GM12878 (cell line): ENCODE measurements around the gene ATRN. TPM values are rescaled to one million over a fixed set of nuclear protein-coding genes. Genes with fewer than 3 reads are reported as not detected.
"Not testable (repeated sequence)": the region's sequence is repeated elsewhere in the genome, so short reads cannot be mapped to it uniquely, and the experiment has no call there.

ENCODE experiments used
- ATAC-seq: fragments of 200-7000 bp; cut with Tn5 transposase; 3 replicates; pipeline ENCODE4 v1.9.1; 2020; ENCODE audit warnings: mild to moderate bottlenecking, moderate library complexity
- BruUV-seq: library from RNA; stranded (reverse); fragments of 400-500 nt; replicated peaks from 2 replicates; lab custom pipeline; 2021; lab: Mats Ljungman, UMichigan
- CTCF ChIA-PET: fragments of 300-600 bp; sonication (Branson Sonifier 250); formaldehyde crosslinking; extraction: SDS; loops from one replicate; lab custom pipeline; 2021; ENCODE audit warnings: inconsistent platforms; lab: Yijun Ruan, JAX
- POLR2A ChIA-PET: fragments of 350-600 bp; formaldehyde crosslinking; extraction: SDS; loops from one replicate; lab custom pipeline; 2021; ENCODE audit warnings: inconsistent platforms; lab: Charles Lee
- RAD21 ChIA-PET: fragments of 300-600 bp; sonication (Branson Sonifier 250); formaldehyde crosslinking; loops from one replicate; lab custom pipeline; 2023; ENCODE audit warnings: antibody characterized with exemption; ENCODE audit not compliant: unreplicated experiment; lab: Charles Lee
- SMC1A ChIA-PET: fragments of 300-600 bp; sonication (Branson Sonifier 250); formaldehyde crosslinking; loops from one replicate; lab custom pipeline; 2023; ENCODE audit not compliant: unreplicated experiment, uncharacterized antibody; lab: Charles Lee
- DNase-seq: peaks from one replicate; pipeline ENCODE4 v3.0.0-alpha.2; 2011; ENCODE audit warnings: low read depth, low spot score
- FAIRE-seq: peaks from 3 replicates; lab custom pipeline; 2011; peaks lifted over from hg19 to GRCh38; lab: Jason Lieb, UNC
- H2AFZ ChIP-seq: 2 replicates; pipeline ENCODE4 v1.6.0; 2011; ENCODE audit warnings: low read depth, low read length, control low read depth; ENCODE audit not compliant: control insufficient read depth
- H3K27ac ChIP-seq: 2 replicates; pipeline ENCODE4 v1.5.1; 2011; ENCODE audit warnings: control low read depth; ENCODE audit not compliant: control insufficient read depth, insufficient read depth
- H3K27me3 ChIP-seq, 2 experiments: replicated peaks in 1 of 2; 2 replicates each; pipeline versions ENCODE4 v1.6.0 to v1.6.1; 2011; ENCODE audit warnings: low read length in 1 of 2; ENCODE audit not compliant: control insufficient read depth in 2 of 2, insufficient read depth in 2 of 2
- H3K36me3 ChIP-seq, 2 experiments: 2 replicates each; pipeline ENCODE4 v1.5.1; 2011; ENCODE audit warnings: low read length in 1 of 2; ENCODE audit not compliant: control insufficient read depth in 2 of 2, insufficient read depth in 2 of 2
- H3K4me1 ChIP-seq: 2 replicates; pipeline ENCODE4 v1.6.1; 2011; ENCODE audit warnings: mild to moderate bottlenecking, low read length, moderate library complexity, mixed read lengths; ENCODE audit not compliant: control insufficient read depth, insufficient read depth
- H3K4me2 ChIP-seq: 2 replicates; pipeline ENCODE4 v1.6.0; 2011; ENCODE audit warnings: control low read depth; ENCODE audit not compliant: control insufficient read depth, insufficient read depth
- H3K4me3 ChIP-seq: fragments of 200-600 bp; sonication (generic); 2 replicates; pipeline ENCODE4 v1.5.1; 2016
- H3K79me2 ChIP-seq: 2 replicates; pipeline ENCODE4 v1.6.0; 2011; ENCODE audit warnings: low read length; ENCODE audit not compliant: control insufficient read depth, insufficient read depth
- H3K9ac ChIP-seq: 2 replicates; pipeline ENCODE4 v1.8.0; 2011; ENCODE audit warnings: low read length, control low read depth, mixed read lengths; ENCODE audit not compliant: control insufficient read depth, insufficient read depth
- H3K9me3 ChIP-seq: replicated peaks from 3 replicates; pipeline ENCODE4 v1.5.1; 2011; ENCODE audit warnings: mild to moderate bottlenecking, low read length; ENCODE audit not compliant: control insufficient read depth, insufficient read depth
- H4K20me1 ChIP-seq: 2 replicates; pipeline ENCODE4 v1.6.0; 2011; ENCODE audit not compliant: control insufficient read depth, insufficient read depth
- BCLAF1 ChIP-seq: fragments of 450-650 bp; IDR thresholded peaks from 2 replicates; pipeline ENCODE4 v1.6.1; 2017; ENCODE audit warnings: antibody characterized with exemption, mild to moderate bottlenecking, moderate library complexity
- BRCA1 ChIP-seq: IDR thresholded peaks from 2 replicates; pipeline ENCODE4 v1.6.1; 2011; ENCODE audit warnings: low read depth, low read length, improper control_type of control experiment
- CBX3 ChIP-seq: fragments of 200-600 bp; sonication (generic); IDR thresholded peaks from 2 replicates; pipeline ENCODE4 v1.6.1; 2016; ENCODE audit warnings: low read depth, borderline replicate concordance
- CHD1 ChIP-seq: IDR thresholded peaks from 2 replicates; pipeline ENCODE4 v1.6.1; 2012; ENCODE audit warnings: low read depth, low read length, improper control_type of control experiment
- HCFC1 ChIP-seq: fragments of 150-350 bp; IDR thresholded peaks from 2 replicates; pipeline ENCODE4 v1.6.1; 2014; ENCODE audit warnings: low read length
- KAT2A ChIP-seq: conservative IDR thresholded peaks from 2 replicates; pipeline ENCODE4 v1.6.1; 2011; ENCODE audit warnings: low read depth, low read length; ENCODE audit not compliant: control insufficient read depth
- KLF5 ChIP-seq: fragments of 450-650 bp; IDR thresholded peaks from 2 replicates; pipeline ENCODE4 v1.6.1; 2014; ENCODE audit warnings: mild to moderate bottlenecking; ENCODE audit not compliant: partially characterized antibody
- MTA3 ChIP-seq: IDR thresholded peaks from 2 replicates; pipeline ENCODE4 v1.6.1; 2012; ENCODE audit warnings: low read length, inconsistent platforms, borderline replicate concordance
- NBN ChIP-seq: fragments of 450-650 bp; IDR thresholded peaks from 2 replicates; pipeline ENCODE4 v1.6.1; 2016
- PKNOX1 ChIP-seq: fragments of 450-650 bp; IDR thresholded peaks from 2 replicates; pipeline ENCODE4 v1.6.1; 2016; ENCODE audit warnings: mild to moderate bottlenecking
- POLR2AphosphoS2 ChIP-seq: IDR thresholded peaks from 2 replicates; pipeline ENCODE4 v1.6.1; 2011; ENCODE audit warnings: low read depth, mild to moderate bottlenecking, low read length, improper control_type of control experiment, moderate library complexity
- POU2F2 ChIP-seq: IDR thresholded peaks from 3 replicates; pipeline ENCODE4 v1.6.1; 2011; ENCODE audit warnings: low read depth, mild to moderate bottlenecking, low read length, borderline replicate concordance
- ZBED1 ChIP-seq: IDR thresholded peaks from 2 replicates; pipeline ENCODE4 v1.6.1; 2016; ENCODE audit warnings: borderline replicate concordance
- ZNF274 ChIP-seq: IDR thresholded peaks from one replicate; pipeline ENCODE4 v1.8.0; 2011; ENCODE audit not compliant: insufficient read length, insufficient read depth
- WGBS: methylation state at CpG from one replicate; pipeline ENCODE4 v1.1.6; 2016; ENCODE audit warnings: low lambda C conversion rate; ENCODE audit not compliant: insufficient replicate concordance, insufficient coverage; ENCODE audit errors: missing lambda C conversion rate; 5-methylcytosine and 5-hydroxymethylcytosine counted together
- in situ Hi-C: fragments of 300-500 bp; cut with MboI; formaldehyde crosslinking; loops from 9 replicates; pipeline ENCODE4 v1.14.3; 2018; ENCODE audit warnings: mixed read lengths
- intact Hi-C: fragments of 100-400 bp; cut with micrococcal nuclease; formaldehyde crosslinking; loops from one replicate; pipeline ENCODE4 v1.14.2; 2022; ENCODE audit not compliant: unreplicated experiment
- polyA plus RNA-seq, 11 experiments: library from polyadenylated mRNA; depleted of rRNA in 4 of 11; unstranded in 6 of 11; stranded (reverse) in 5 of 11; fragments of >200 nt; fragmentation: Nextera tagmentation in 4 of 11; fragmentation: Illumina TruSeq in 1 of 11; extraction: Ambion mirVana in 4 of 11; extraction: Trizol in 1 of 11; gene quantifications; 1 replicate in 1 of 11; 2 replicates in 10 of 11; pipeline versions ENCODE4 v1.2.1 to v1.2.3, GENCODE V29; 2011 to 2016; ENCODE audit warnings: inconsistent platforms in 2 of 11, missing spikeins in 2 of 11, low read depth in 1 of 11
- total RNA-seq, 4 experiments: library from RNA; depleted of rRNA in 3 of 4; stranded (reverse); fragments of >200 nt in 3 of 4; fragmentation: Illumina TruSeq in 1 of 4; extraction: Trizol in 1 of 4; gene quantifications; 2 replicates each; pipeline versions ENCODE4 v1.2.1 to v1.2.3, GENCODE V29; 2013 to 2021

Gene ATRN
- total and polyA plus RNA-seq, 10 of the 15 experiments (the other 5 are each of a cell fraction or from before 2014, with no cell fraction given), result 0.71 to 11.6 (median 6.9) TPM

GRCh38 chr20:3532089-3532615 lies 61.3 kb downstream of the ATRN start:
- in situ Hi-C loops, result no loop called here
- H3K9me3 ChIP-seq, result no peaks in the 10 kb centered on the region
- intact Hi-C loops, result no loop called here
- no peaks in the 10 kb centered on the region for H4K20me1 ChIP-seq
- RAD21 ChIA-PET, result no interaction called here
- TF ChIP-seq NBN, result no peak
- no peak for TF ChIP-seq KAT2A
- no peak for TF ChIP-seq BCLAF1
- TF ChIP-seq KLF5, result no peak
- no peak for TF ChIP-seq POU2F2
- no peak for TF ChIP-seq PKNOX1
- no peak for TF ChIP-seq CHD1
- no peak for TF ChIP-seq CBX3
- no peak for TF ChIP-seq ZBED1
- TF ChIP-seq HCFC1, result no peak
- no peak for TF ChIP-seq POLR2AphosphoS2
- TF ChIP-seq MTA3, result no peak
- no peak for TF ChIP-seq ZNF274
- TF ChIP-seq BRCA1, result no peak
- TF ChIP-seq, all 136 proteins: peak for 0
- no peak overlapping the region for H2AFZ ChIP-seq
- FAIRE-seq (no peak), ATAC-seq (no peak), DNase-seq (no peak)
- H3K27me3 ChIP-seq, result no peaks in the 10 kb centered on the region
- CTCF ChIA-PET, result interaction anchor here (1.1 kb wide), 1 partner anchor 160 kb away, joined by 3 read pairs; no protein-coding TSS in a partner anchor
- H3K79me2 ChIP-seq, result no peaks in the 10 kb centered on the region
- BruUV-seq, result no TSS peak
- no peaks in the 10 kb centered on the region for H3K36me3 ChIP-seq
- no peak overlapping the region for H3K9ac ChIP-seq
- WGBS, result 73% methylated on average over 3 of the region's 3 CpGs
- H3K4me3 ChIP-seq, result no peak overlapping the region
- no peaks in the 10 kb centered on the region for H3K4me1 ChIP-seq
- SMC1A ChIA-PET, result no interaction called here
- POLR2A ChIA-PET, result no interaction called here
- no peak overlapping the region for H3K27ac ChIP-seq
- H3K4me2 ChIP-seq, result no peak overlapping the region

GRCh38 chr20:3537733-3538132 lies 66.9 kb downstream of the ATRN start:
- H3K9ac ChIP-seq, H3K27me3 ChIP-seq, ATAC-seq, RAD21 ChIA-PET, in situ Hi-C loops, BruUV-seq, H3K79me2 ChIP-seq, H2AFZ ChIP-seq, DNase-seq, H3K4me3 ChIP-seq, H3K27ac ChIP-seq, H3K9me3 ChIP-seq, intact Hi-C loops, POLR2A ChIA-PET, CTCF ChIA-PET, FAIRE-seq, H4K20me1 ChIP-seq, H3K4me2 ChIP-seq, SMC1A ChIA-PET, H3K36me3 ChIP-seq, H3K4me1 ChIP-seq: not testable (repeated sequence)
- 100% methylated on average over 1 of the region's 1 CpG for WGBS
